ENCODE data around the gene CACNA1C. TPM values are rescaled to one million over a fixed set of nuclear protein-coding genes. Genes with fewer than 3 reads are reported as not detected.

The CACNA1C gene
- total RNA-seq, 4 donors from 2014 or later, result 5.2 to 12.9 (median 6.3) TPM

DNA sequence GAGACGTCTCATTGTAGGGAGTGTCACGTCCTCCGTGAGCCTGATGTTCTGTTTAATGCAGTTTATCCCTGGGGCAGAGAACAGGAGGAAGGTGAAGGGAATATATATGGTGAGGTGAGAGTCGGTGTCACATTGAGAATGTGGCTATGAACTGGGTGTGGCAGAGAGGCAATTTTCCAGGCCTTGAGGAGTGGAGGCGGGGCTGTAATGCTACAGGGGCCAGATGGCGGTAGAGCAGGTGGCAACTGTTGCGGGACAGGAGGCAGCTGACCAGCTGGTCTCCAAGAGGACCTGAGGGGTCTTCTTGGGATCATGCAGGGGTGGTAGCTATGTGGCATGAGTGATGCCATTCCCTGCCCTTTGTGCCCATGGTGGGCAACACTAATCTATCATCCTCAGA lies 59.6 kb downstream of the CACNA1C start:
- peaks cover 0 to 2% (median 0%) of the 10 kb centered on the region in 4 donors for H3K9me3 ChIP-seq
- no peak for DNase-seq (ENCODE audit: low spot score in 2 of 2)
- H3K27ac ChIP-seq, result no peak overlapping the region
- TF ChIP-seq EP300 (IDR thresholded peaks at IDR 0.05) (no peak), POLR2A (IDR thresholded peaks at IDR 0.05) (no peak)
- TF ChIP-seq, protein P1, sequence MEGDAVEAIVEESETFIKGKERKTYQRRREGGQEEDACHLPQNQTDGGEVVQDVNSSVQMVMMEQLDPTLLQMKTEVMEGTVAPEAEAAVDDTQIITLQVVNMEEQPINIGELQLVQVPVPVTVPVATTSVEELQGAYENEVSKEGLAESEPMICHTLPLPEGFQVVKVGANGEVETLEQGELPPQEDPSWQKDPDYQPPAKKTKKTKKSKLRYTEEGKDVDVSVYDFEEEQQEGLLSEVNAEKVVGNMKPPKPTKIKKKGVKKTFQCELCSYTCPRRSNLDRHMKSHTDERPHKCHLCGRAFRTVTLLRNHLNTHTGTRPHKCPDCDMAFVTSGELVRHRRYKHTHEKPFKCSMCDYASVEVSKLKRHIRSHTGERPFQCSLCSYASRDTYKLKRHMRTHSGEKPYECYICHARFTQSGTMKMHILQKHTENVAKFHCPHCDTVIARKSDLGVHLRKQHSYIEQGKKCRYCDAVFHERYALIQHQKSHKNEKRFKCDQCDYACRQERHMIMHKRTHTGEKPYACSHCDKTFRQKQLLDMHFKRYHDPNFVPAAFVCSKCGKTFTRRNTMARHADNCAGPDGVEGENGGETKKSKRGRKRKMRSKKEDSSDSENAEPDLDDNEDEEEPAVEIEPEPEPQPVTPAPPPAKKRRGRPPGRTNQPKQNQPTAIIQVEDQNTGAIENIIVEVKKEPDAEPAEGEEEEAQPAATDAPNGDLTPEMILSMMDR (IDR thresholded peaks at IDR 0.05), result no peak
- no peak overlapping the region for H3K4me3 ChIP-seq
- no peaks in the 10 kb centered on the region for H3K4me1 ChIP-seq
- H3K27me3 ChIP-seq, result no peaks in the 10 kb centered on the region
- H3K36me3 ChIP-seq, result no peaks in the 10 kb centered on the region
- WGBS, 2 donors, result 87 to 95% methylated on average over 7 of the region's 7 CpGs

DNA sequence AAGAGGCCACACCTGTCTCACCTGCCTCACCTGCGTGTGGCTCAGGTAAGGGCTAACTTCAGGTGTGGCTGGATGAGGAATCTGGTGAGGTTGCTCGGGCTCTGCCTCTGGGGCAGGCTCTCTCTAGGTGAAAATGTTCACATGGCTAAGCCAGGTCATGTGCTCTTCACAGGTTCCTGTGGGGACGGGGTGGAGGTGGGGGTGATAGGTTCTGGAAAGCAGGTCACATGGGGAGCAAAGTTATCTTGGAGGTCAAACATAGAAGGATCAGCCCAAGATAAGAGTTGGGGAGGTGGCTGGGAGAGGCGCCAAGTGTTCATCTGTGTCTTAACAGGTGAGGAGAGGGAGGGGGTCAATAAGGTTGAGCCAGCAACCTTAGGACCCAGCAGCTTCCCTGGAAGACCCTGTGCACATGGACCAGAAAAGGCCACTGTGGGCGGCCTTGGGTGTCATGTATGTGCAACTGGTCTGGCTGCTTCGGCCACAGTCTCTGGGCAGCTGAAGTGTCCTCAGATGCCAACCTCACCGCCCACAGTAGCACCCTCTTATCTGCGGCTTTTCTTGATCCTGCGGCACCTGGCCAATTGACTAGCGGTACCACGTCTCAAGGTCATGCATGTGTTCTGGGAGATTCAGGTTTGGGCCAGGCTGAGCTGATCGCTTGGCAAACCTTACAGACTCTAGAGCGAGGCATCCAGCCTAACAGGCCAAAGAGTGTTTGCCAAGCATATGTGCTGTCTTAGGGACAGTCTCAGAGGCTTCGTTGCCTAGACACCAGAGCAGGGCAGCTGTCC lies 60.5 kb downstream of the CACNA1C start:
- Histone ChIP-seq H3K9me3 (peaks cover 0 to 2% (median 0%) of the 10 kb centered on the region in 4 donors), H3K4me1 (no peaks in the 10 kb centered on the region), H3K27me3 (no peaks in the 10 kb centered on the region), H3K4me3 (no peak overlapping the region), H3K36me3 (no peaks in the 10 kb centered on the region), H3K27ac (no peak overlapping the region)
- no peak for DNase-seq (ENCODE audit: low spot score in 2 of 2)
- TF ChIP-seq EP300 (IDR thresholded peaks at IDR 0.05) (no peak), POLR2A (IDR thresholded peaks at IDR 0.05) (no peak)
- TF ChIP-seq, protein P1 (IDR thresholded peaks at IDR 0.05), result no peak
- 93 to 95% methylated on average over 14 of the region's 14 CpGs for WGBS, 2 donors

DNA sequence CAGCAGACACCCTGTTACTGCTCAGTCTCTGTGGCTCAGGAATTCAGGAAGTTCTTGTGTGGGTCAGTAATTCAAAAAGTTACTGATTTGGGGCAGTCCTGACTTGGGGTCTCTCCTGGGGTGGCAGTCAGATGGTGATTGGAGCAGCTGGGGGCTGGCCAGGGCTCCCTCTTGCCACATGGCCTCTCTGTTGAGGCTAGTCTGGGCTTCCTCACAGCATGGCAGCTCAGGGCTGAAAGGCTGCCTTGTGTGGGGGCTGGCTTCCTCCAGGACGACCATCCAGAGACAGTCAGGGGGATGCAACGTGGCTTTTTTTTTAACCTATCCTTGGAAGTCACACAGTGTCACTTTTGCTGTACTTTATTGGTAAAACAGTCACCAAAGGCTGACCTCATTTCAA lies 61.3 kb downstream of the CACNA1C start:
- Histone ChIP-seq H3K4me3 (no peak overlapping the region), H3K27me3 (no peaks in the 10 kb centered on the region), H3K9me3 (peaks cover 0 to 2% (median 0%) of the 10 kb centered on the region in 4 donors), H3K27ac (no peak overlapping the region), H3K36me3 (no peaks in the 10 kb centered on the region), H3K4me1 (peaks cover 0 to under 1% (median 0%) of the 10 kb centered on the region in 4 donors)
- TF ChIP-seq POLR2A (IDR thresholded peaks at IDR 0.05) (no peak), EP300 (IDR thresholded peaks at IDR 0.05) (no peak)
- TF ChIP-seq, protein P1 (IDR thresholded peaks at IDR 0.05), result no peak
- no peak for DNase-seq (ENCODE audit: low spot score in 2 of 2)
- WGBS, 2 donors, result 39 to 50% methylated on average over 2 of the region's 2 CpGs

DNA sequence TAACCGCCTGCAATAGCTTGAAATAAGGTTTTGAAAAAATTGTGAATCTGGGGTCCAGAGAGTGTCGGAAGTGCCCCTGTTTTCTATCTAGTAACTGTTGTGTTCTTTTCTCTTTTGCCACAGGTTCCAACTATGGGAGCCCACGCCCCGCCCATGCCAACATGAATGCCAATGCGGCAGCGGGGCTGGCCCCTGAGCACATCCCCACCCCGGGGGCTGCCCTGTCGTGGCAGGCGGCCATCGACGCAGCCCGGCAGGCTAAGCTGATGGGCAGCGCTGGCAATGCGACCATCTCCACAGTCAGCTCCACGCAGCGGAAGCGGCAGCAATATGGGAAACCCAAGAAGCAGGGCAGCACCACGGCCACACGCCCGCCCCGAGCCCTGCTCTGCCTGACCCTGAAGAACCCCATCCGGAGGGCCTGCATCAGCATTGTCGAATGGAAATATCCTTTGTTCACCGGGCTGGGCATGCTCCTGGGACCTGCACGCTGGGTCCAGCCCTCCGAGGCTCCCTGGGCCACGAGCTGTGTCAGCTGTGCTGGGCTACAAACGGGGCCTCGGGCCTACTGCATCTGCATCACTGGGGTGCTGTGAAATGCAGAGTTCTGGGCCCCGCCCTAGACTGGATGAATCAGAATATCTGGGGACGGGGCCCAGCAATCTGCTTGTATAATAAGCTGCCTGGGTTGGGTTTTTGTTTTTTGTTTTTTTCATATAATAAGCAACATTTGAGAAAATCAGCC lies 62.5 kb downstream of the CACNA1C start:
- Histone ChIP-seq H3K27me3 (no peaks in the 10 kb centered on the region), H3K9me3 (peaks cover 0 to 2% (median 0%) of the 10 kb centered on the region in 4 donors), H3K27ac (no peak overlapping the region), H3K36me3 (no peaks in the 10 kb centered on the region), H3K4me3 (no peak overlapping the region), H3K4me1 (peaks cover 0 to 12% (median 0%) of the 10 kb centered on the region in 4 donors)
- TF ChIP-seq EP300 (IDR thresholded peaks at IDR 0.05) (no peak), POLR2A (IDR thresholded peaks at IDR 0.05) (no peak)
- TF ChIP-seq, protein P1 (IDR thresholded peaks at IDR 0.05), result no peak
- DNase-seq (ENCODE audit: low spot score in 2 of 2), result no peak
- 93 to 95% methylated on average over 22 to 30 of the region's 31 CpGs for WGBS, 2 donors

DNA sequence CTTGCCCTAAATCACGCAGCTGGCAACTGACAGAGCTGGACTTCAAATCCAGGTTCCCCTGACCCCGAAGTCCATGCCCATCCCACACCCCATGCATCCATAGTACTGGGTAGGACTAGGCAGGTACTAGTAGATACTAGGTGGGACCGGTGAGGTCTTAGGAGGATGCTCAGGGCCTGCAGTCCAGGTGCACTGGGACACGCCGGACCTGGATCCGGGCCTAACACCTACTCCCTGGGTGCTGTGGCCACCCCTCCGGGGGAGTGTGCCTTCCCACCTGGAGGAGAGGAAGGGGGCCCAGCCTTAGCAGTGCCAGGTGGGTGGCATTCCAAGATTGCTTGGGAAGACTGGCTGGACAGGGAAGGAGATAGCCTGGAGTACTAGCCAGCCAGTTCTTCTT lies 64.8 kb downstream of the CACNA1C start:
- TF ChIP-seq EP300 (IDR thresholded peaks at IDR 0.05) (no peak), POLR2A (IDR thresholded peaks at IDR 0.05) (no peak)
- TF ChIP-seq, protein P1 (IDR thresholded peaks at IDR 0.05), result no peak
- Histone ChIP-seq H3K4me3 (no peak overlapping the region), H3K9me3 (peaks cover 0 to 2% (median 0%) of the 10 kb centered on the region in 4 donors), H3K27me3 (no peaks in the 10 kb centered on the region), H3K4me1 (peaks cover 0 to 13% (median 0%) of the 10 kb centered on the region in 4 donors), H3K36me3 (no peaks in the 10 kb centered on the region), H3K27ac (no peak overlapping the region)
- no peak for DNase-seq (ENCODE audit: low spot score in 2 of 2)
- WGBS, 2 donors, result 90 to 97% methylated on average over 5 to 7 of the region's 7 CpGs

Measured in tibial nerve (tissue), 4 donors.